NCI-H524 treated with DMSO at 0.1 percent for 48 hours (cell line): Measurements from ENCODE around the gene BCAP29.
"Not testable (repeated sequence)": the region's sequence is repeated elsewhere in the genome, so short reads cannot be mapped to it uniquely, and the experiment has no call there.

Source experiments
- DNase-seq: peaks from one replicate; lab custom pipeline; 2025; lab: John Stamatoyannopoulos, UW

BCAP29 gene, protein sequence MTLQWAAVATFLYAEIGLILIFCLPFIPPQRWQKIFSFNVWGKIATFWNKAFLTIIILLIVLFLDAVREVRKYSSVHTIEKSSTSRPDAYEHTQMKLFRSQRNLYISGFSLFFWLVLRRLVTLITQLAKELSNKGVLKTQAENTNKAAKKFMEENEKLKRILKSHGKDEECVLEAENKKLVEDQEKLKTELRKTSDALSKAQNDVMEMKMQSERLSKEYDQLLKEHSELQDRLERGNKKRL

DNA sequence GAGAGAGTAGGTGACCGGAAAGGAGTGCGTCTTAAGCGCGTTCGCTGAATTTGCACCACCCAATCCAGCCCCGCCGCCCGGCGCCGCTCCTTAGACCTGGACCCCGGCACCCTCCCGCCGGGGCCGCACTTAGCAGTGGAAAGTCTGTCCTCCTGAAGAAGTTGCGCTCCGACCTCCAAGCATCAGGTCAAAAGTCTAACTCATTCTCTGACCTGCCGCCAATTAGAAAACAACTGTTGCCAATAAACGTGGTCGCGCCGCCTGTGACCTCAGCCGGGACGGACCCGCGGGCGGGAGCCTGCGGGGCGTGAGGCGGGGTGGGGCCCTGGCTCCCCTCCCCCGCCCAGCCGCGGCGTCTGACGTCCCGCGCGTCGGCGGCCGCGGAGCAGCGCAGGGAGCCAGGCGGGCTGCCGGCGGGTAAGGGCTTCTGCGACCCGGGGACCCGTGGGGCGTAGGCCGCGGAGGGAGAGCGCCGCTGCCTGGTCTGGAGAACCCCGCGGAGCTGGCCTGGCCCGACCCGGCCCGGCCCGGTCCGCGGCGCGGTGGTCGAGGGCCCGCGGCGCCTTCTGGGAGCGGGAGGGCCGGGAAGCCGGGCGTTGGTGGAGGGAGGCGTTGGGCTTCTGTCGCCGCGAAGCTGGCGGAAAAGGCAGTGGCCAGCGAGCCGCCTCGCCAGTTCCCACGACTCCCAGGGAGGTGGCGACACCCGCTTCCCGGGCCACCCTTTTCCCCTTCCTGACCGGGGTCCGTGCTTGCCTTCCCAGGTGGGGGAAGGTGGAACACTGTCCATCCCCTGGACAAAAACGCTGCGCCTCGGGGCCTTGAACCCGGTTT is at the start of gene BCAP29:
TSS of gene BCAP29 (plus strand) at position 362 of the 831 bp plus-strand sequence. CDS start 527 bp downstream, outside the sequence.
- DNase-seq = no peak

DNA sequence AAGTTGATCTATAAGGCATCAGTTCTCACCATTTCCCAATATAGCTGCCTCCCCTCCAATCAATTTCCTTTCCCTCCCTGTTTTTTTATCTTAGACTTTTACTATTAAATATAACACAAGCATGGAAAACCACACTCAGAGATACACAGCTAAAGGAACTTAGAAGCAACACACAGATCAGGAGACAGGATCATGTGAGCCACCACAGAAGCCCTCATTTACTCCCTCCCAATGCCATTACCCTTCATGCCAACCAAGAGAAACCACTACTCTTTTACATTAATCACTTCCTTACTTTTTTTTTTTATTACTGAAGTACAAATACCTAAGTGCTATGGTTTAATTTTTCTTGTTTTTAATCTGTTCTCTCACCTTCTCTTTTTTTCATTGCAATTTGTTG is 49.3 kb upstream of the BCAP29 start:
- no peak for DNase-seq

DNA sequence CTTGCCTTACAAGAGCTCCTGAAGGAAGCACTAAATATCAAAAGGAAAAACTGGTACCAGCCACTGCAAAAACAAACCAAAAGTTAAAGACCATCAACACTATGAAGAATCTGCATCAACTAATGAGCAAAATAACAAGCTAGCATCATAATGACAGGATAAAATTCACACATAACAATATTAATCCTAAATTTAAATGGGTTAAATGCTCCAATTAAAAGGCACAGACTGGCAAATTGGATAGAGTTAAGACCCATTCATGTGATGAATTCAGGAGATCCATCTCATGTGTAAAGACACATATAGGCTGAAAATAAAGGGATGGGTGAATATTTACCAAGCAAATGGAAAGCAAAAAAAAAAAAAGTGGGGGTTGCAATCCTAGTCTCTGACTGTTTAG is 45.9 kb upstream of the BCAP29 start:
- no peak for DNase-seq

DNA sequence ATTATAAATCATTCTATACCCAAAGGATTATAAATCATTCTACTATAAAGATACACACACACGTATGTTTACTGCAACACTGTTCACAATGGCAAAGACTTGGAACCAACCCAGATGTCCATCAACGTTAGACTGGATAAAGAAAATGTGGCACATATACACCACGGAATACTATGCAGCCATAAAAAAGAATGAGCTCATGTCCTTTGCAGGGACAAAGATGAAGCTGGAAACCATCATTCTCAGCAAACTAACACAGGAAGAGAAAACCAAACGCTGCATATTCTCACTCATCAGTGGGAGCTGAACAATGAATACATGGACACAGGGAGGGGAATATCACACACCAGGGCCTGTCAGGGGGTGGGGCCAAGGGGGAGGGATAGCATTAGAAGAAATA is 42.8 kb upstream of the BCAP29 start:
- not testable (repeated sequence) for DNase-seq

DNA sequence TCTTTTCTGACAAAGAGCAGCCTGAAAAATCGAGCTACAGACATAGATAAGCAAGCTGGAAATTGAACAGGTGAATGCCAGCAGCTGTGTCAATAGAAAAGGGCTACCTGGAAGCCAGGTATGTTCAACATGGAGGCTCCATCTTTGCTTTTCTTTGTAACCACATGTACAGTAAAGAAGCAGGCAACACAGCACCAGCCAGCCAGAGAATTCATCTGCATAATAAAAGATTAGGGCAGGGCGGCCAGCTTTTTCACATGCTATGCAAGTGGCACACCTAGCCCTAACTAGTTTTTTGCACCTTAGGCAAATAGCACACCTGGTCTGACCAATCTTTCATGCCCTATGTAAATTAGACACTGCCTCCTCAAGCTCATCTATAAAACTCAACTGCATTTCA is 42.0 kb upstream of the BCAP29 start:
- DNase-seq = no peak

DNA sequence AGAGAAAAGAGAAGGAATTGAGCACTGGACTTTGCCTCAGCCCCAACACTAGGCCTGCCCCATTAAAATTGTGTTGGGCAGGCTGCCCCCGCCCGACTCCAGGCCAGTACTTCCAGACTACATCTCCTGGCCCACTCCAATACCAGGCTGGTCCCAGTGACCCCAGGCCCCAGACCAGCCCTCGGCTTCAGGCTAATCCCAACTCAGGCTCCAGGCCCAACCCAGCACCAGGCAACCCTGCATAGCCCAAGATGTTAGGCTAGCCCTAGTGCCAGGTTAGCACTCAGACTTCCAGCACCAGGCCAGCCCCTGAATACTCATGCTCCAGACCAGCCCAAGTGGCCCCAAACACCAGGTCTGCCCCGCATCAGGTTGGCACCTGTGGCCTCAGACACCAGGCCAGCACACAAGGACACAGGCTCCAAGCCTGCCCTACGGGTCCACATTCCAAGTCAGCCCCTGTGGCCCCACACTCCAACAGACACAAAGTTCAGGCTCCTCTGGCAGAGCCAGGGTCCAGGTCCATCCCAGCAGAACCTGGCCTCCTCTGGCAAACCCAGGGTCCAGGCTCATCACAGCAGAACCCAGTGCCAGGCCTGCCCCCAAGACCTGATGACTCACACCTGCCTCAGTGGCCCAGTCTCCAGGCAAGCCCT is 36.6 kb upstream of the BCAP29 start:
- no peak for DNase-seq

DNA sequence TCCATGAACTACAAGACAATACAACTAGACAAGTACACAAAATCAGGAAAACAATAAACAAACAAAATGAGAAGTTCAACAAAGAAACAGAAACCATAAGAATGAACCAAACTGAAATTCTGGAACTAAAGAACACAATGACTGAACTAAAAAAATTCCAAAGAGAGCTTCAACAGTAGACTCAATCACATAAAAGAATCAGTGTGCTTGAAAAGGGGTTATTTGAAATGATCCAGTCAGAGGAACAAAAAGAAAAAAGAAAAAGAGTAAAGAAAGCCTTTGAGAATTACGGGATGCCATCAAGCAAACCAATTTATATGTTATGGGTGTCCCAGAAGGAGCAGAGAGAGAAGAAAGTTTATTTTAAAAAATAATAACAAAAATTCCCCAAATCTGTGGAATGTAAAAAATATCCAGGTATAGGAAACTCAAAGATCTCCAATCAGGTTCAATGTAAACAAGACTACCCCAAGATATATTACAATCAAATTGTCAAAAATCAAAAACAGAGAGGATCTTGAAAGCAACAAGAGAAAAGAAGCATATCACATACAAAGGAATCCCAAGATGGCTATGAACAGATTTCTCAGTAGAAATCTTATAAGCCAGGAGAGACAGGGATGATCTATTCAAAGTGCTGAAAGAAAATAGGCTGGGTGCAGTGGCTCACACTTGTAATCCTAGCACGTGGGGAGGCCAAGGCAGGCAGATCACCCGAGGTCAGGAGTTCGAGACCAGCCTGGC is 35.0 kb upstream of the BCAP29 start:
- DNase-seq = no peak

DNA sequence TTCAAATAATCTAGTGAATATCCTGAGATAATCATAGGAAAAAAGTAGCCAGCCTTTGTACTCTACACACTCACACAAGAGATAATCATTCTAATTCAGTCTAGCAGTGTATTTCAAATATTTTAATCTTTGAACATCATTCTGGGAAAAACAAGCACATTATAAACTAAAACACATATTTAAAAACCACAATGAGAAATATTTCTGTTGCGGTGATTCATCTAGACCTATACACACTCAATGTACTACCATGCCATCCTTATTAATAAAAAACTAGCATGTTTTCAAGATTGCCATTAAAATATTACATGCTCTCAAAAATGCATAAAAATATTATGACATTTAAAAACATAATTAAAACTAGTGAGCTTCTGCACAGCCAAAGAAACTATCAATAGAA is 28.1 kb upstream of the BCAP29 start:
- DNase-seq = no peak

DNA sequence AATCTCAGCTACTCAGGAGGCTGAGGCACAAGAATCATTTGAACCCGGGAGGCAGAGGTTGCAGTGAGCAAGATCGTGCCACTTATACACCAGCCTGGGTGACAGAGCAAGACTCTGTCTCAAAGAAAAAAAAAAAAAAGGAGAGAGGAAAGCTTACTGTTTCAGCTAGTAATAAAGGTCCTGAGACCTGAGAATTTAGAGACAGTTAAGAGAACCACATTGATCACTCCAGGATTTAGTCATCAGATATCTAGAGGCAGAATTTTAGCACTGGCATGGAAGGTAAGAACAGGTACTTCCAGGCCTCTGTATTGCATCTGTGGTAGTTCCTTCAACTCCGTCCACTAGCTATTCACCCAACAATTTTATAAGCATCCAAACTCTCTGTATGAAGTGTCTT is 24.2 kb upstream of the BCAP29 start:
- no peak for DNase-seq

DNA sequence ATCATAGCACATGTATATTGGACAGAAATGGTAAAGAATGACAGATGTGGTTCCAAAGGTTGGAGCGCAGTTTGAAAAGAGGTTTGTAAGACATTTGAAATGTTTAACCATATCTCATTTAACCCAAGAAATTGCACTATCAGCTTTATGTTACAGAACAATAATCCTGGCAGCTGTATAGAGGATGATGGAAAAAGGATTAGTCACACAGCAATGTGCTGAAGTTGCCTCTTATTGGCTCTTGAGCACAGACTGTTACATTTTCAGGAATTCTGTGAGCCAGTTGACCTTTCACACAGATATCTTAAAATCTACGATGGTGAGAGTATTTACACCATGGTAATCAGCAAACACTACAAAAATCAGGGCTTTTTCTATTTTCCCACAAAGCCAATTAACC is 20.2 kb upstream of the BCAP29 start:
- DNase-seq = no peak

DNA sequence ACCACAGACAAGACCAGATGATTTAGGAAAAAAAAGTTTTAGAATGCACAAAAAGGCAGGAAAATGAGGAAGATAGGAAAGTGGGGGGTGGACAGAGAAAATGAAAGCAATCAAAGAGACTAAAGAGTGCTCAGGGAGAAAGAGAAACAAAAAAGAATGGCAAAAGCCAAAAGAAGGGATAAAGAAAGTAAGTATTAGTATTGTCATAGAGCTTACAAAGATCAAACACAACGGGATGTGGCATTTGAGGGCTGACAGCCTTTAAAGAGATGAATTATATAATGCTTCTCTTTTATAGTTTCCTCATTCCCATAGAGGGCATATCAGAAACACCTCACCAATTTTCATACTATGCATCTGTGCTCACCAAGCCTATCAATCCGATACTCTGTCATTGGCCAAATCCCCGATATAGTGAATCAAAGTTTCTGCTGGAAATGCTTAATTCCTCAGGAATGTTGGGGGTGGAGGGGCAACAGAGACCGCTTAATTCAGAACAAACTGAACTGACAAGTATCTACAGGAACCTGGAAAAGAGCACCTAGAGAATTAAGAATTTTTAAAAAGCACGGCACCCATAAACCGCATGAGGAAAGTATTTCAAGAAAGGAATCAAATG is 19.0 kb upstream of the BCAP29 start:
- DNase-seq = no peak

DNA sequence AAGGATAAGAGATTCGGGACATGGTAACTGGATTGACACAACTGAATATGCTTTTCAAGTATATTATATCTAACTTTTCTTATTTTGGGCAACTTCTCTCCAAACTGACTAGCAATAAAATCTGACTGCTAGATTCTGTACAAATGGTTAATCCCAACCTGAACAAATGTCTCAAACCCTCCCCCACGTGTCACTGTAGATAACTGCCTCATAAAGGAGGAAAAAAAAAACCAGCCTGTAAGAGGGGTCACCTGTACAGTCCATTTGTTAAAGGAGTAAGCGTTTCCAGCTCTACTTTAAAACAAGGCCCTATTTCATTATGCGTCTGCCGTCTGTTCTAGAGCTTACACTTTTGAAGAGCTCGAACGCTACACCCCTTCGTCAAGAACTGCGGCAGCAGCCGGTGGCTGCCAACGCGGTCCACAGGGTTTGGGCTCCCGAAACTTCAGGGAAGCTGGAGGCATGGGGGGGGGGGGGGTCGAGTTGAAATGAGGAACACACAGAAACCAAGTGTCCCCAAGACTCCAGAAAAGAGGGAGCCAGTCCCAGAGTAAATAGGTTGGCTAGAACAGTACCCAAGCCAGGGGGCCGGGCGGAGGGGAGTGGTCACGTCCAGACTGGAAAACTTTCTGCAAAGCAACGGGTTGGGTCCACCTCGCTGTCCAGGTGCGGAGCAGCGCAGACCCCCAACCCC is 16.8 kb upstream of the BCAP29 start:
- no peak for DNase-seq

DNA sequence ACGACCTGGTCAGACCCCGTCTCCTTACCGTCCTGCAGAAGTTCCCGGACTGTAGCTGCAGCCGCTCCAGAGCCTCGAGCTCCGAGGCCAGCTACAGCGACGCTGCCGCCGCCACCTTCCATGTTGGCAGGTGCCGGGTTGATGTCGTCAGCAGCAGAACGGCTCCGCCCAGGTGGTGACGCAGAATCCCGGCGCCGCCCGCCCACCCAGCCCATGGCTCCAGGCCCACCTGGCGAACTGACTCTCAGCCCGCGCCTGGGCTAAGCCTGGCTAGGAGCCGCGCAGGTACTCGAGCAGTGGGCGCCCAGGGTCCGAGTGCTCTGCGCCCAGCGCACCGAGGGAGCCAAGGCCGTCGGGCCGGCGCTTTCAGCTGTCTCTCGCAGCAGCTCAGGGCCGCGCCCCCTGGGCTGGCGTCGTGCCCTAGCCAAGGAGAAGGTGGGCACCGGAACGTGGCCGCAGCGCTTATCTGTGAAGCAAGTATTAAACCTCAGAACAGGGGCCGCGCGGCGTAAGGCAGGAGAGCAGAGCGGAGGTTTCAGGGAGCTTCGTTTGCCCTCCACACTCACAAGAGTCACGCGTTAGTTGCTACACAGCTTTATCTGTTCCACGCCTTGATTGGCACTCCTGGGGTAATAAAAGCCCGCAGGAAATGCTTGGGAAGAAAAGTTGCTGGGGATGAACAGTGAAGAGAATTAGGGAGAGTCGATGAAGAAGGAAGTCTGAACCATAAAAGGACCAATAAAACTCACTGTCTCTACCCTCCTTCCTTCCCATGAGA is 16.1 kb upstream of the BCAP29 start, which contains the start of the genes COG5 and DUS4L:
TSS of gene COG5 (minus strand) at position 146 of the 778 bp plus-strand sequence. CDS start at position 122, 24 bp downstream.
TSS of gene DUS4L (plus strand) at position 197 of the 778 bp plus-strand sequence. CDS start 3,100 bp downstream, outside the sequence.
- no peak for DNase-seq

DNA sequence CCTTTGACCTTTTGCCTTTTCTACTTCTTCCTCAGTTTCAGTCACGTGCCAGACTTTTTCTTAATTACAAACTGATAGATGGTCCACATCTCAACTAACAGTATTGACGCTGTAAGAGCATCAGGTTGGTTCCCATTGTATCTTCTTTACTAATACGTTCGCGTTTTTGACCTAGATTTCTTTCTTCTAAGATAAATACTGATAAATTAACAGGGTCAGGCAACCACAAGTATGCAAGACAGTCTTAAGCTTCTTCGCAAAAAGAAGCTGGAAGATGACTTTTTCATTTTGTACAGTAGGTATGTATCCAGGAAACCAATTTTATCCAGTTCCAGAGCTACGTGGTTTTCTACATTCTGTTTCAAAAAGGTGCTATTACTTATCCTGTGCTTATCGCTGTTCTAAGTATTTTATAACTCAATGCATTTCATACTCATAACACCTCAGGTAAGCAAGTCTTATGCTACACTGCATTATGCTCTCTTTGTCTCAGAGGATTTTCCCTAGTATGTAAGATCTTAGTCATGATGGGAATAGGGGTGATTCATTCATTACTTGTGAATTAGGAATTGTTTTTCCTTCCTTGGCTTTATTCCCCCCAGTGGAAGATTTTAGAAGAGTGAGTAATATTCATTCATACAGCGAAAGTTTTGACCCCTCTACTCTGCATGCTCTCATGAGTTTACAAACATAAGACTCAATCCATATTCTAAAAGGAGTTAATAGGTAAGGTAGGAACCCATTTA is 15.3 kb upstream of the BCAP29 start:
- DNase-seq = no peak

DNA sequence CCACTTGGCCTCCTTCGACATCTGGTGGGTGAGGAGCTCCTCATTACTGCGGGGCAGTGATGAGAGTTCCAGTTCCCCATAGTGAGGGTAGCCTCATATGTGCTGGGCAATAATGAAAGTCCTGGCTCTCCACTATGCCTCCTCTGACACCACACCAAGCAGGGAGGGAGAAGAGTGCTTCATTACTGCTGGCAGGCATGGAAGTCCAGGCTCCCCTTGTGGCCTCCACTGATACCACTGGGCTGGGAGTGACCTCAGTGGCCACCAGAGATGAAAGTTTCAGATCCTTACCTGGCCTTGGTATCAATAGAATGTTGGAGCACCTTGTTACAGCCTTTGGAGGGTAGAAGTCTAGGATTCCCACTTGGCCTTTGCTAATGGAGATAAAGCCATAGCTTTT is 9.7 kb upstream of the BCAP29 start:
- DNase-seq = no peak

DNA sequence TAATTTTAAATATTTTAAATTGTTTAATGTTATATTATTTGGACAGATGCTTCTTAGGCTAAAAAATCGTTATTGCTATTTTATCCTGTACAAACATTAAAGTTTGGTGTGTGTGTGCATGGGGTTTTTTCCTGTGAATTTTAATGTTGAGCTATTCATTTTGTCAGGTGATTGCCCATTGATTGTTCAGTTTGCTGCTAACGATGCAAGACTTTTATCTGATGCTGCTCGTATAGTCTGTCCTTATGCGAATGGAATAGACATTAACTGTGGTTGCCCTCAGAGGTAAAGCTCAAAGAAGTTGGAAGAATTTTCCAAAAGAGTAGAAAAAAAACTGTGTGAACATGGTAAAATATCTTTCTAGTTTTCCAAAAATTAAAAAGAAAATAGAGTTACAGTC is 6.5 kb upstream of the BCAP29 start:
- DNase-seq = no peak

DNA sequence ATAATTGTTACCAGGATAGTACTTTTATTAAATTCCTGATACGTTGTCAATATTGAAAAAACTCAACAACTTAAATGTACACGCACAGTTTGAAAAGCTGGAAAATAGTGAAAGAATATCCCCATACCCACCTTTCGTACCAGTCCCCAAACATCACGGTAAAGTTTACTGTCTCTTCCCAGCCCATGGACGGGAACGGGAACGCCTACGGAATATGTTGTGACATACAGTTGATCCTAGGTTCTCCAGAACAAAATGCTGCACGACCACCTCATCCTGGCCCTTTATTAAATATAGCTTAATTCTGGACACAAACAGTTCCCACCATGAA is 527 bp upstream of the BCAP29 start:
- DNase-seq = no peak

DNA sequence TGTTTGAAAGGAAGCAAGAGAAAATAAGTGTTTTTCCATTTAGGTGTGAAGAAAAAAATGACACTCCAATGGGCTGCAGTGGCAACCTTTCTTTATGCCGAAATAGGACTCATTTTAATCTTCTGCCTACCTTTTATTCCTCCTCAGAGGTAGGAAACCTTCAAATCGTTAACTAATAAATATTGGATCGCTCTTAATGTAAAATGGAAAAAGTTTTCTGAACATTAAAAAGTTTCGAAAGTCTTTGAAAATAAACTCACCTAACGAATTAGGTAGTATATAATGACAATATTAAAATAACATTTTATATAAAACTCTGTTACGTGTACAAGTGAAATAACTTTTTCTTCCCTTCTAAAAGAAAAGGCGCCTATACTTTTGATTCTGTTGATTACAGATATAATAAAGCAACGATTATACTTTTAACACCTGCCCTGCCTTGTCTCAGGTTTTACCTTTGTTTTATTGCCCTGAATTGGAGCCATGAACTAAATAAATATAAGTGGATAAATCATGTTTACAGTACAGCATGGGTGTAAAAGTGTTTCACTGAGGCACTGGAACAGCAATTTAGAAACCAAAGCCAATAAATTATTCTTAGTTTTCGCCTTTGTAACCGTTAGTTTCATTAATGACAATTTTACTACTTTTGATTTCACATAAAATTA is 804 bp downstream of the BCAP29 start:
- DNase-seq = no peak

DNA sequence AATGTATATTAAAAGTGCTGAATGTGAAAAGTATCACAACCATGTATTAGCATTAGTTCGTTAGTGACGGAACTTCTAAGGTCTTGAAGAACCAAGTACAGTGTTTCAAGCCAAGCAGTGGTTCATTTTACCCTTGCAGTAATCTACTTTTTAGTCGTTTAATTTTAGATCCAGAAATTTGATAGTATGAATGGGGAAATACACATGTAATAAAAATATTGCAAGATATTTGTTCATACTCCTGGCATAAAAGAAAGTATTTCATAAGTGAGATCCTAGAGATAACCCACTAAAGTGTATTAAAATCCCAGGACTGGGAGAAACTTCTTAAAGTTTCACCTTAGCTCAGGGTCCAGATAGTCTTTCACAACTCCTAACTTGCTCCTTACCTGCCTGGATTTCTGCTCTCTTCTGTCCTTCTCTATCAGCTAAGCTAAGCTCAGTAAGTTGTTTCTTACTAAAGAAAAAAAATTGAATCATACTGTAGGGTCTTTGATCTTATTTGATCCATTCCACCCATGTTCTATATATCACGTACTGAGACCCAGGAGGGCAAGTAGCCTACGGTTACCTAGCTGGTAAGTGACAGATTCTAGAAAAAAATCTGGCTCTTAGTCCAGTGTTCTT is 1.5 kb downstream of the BCAP29 start:
- DNase-seq = no peak
